GM18867 (cell line): ENCODE results near the gene ZNF594.
"Not testable (repeated sequence)": the region's sequence is repeated elsewhere in the genome, so short reads cannot be mapped to it uniquely, and the experiment has no call there.

ENCODE experiments used
- ATAC-seq: cut with Tn5 transposase; IDR thresholded peaks from one replicate; pipeline ENCODE4 v1.9.1; 2021; ENCODE audit warnings: mild to moderate bottlenecking, moderate library complexity; ENCODE audit not compliant: unreplicated experiment

Gene ZNF594

DNA sequence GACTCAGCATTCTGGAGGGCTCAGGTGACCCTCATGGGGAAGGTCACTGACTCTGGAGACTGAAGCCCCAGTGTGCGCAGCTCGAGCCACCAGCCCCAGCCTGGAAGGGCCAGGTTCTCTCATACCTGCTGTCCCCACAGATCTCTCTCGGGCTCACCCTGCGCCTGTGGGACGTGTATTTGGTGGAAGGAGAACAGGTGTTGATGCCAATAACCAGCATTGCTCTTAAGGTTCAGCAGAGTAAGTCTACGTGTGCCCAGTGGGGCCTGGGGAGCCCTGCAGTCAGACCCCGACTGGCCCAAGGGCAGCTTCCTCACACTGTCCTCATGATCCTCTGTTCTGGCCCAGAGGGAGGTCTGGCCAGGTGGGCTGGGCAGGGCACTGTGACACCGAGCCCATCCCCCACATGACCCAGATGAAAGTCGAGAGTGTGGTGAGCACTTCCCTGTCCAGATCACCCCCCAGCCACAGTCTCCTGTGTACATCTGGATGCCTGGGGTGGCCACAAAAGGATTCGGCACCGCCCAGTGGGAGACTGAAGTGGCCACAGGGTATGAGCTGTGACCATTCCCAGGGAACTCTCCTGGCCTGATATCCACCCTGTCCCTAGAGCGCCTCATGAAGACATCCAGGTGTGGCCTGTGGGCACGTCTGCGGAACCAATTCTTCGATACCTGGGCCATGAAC is 54.0 kb downstream of the ZNF594 start:
- ATAC-seq, result not testable (repeated sequence)

GRCh38 chr17:5136580-5137412 is 54.9 kb downstream of the ZNF594 start:
- ATAC-seq, result not testable (repeated sequence)

GRCh38 chr17:5135726-5136579 is 55.7 kb downstream of the ZNF594 start:
- ATAC-seq, result no peak

DNA sequence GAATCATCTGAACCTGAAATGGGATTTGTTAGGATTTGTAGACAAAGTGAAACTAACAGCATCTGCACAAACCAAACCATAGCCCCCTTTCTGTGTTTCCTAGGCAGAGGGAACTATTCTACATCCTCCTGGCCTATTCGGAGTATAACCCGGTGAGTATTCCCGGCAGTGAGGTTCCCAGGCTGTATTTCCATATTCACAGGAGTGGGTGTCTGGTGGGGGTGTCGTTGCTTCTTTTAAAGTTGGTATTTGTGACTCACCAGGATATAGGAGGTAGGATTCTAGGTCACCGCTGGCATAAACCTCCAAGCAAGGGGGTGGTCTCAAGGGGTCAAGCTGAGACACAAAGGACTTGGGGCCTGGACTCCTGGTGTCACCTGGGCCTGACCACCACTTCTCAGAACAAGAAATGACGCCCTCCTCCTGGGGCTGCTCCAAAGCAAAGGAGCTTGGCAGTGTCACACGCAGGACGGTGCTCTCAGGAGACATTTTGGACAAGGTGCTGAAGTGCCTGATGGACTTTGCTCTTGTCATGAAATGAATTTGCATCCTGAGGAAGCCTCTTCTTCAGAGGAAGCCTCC is 56.4 kb downstream of the ZNF594 start:
- not testable (repeated sequence) for ATAC-seq

DNA sequence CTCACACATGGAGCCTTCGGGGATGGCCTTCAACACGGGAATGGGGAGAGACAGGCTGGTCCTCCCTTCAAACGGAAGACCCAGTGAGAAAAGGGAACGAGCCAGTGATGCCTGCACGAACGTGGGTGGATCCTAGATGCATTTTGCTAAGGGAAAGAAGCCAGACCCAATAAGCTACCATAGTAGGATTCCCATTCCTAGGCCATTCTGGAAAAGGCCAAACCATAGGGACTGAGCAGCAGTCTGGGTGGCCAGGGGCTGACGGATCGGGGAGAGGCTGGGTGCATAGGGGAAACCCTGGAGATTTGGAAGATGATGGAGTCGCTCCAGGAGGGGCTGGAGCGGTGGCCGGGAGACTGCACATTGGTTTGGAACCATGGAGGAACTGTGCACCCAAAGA is 57.1 kb downstream of the ZNF594 start:
- not testable (repeated sequence) for ATAC-seq

- ATAC-seq, result not testable (repeated sequence)
Observed at GRCh38 chr17:5133961-5134360, 57.7 kb downstream of the ZNF594 start.

DNA sequence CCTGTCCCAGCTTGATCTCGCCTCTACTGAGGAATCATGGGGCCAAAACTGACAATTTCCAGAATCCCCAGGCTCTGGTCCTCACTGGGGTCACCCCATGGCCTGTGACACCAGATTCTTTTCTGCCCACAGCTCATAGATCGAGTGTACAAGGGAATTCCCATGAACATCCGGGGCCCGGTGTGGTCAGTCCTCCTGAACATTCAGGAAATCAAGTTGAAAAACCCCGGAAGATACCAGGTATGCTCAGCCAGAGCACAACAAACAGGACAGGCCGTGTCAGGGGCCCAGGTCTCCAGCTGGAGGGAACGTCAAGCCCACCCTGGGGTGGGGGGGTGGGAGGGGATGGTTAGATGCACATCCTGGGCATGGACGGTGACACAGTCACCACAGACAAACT is 58.4 kb downstream of the ZNF594 start:
- ATAC-seq, result no peak

- ATAC-seq, result not testable (repeated sequence)
Observed at GRCh38 chr17:5132503-5133225, 59.0 kb downstream of the ZNF594 start.

GRCh38 chr17:5131799-5132502 is 59.7 kb downstream of the ZNF594 start:
- not testable (repeated sequence) for ATAC-seq

GRCh38 chr17:5131146-5131715 is 60.4 kb downstream of the ZNF594 start:
- ATAC-seq, result no peak

DNA sequence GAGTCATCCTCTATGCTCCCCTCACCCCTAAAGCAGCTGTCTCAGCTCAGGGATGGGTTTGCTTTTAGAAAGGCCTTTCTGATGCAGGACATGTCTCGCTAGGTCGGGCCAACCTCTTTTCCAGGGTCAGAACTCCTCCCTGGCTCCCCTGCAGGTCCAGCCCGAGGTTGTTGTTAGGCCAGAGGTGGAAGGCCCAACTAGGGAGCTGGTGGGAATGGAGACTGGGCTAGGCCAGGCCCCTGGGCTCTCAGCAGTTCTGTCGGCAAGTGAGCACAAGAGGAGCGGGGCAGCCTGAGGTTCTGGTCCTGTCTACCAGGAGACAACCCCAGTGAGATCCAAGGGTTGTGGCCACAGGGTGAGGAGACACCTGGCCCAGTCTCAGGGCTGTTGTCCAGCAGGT is 61.0 kb downstream of the ZNF594 start:
- ATAC-seq, result not testable (repeated sequence)

DNA sequence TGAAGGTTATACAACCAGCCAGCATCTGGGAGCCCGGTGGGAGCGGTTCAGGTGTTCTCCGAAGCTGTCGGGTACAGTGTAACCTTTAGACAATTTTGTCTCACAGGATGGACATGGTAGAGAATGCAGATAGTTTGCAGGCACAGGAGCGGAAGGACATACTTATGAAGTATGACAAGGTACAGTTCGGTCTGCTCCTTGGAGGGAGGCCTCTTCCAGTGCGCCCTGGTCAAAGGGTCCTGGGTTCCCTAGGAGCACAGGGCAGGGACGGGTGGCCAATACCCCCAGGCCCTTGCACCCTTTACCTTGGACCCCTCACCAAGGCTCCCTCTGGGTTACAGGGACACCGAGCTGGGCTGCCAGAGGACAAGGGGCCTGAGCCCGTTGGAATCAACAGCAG is 61.4 kb downstream of the ZNF594 start:
- ATAC-seq, result not testable (repeated sequence)

- ATAC-seq, result not testable (repeated sequence)
Observed at GRCh38 chr17:5129770-5130169, 61.9 kb downstream of the ZNF594 start.
